SK-N-SH (cell line): ENCODE results near the gene TTYH3.

ENCODE experiments used
- EP300 ChIP-seq, 2 experiments: IDR thresholded peaks; 2 replicates each; pipeline versions ENCODE4 v1.4.0 to v1.6.1; 2012; ENCODE audit warnings: borderline replicate concordance in 1 of 2, low read depth in 1 of 2, low read length in 1 of 2
- EZH2phosphoT487 ChIP-seq: fragments of 200-600 bp; sonication (generic); IDR thresholded peaks from 2 replicates; pipeline ENCODE4 v1.6.1; 2017; ENCODE audit warnings: low read depth, mixed run types, mild to moderate bottlenecking, antibody characterized with exemption, moderate library complexity, borderline replicate concordance
- FOSL2 ChIP-seq: IDR thresholded peaks from 2 replicates; pipeline ENCODE4 v1.4.0; 2012; ENCODE audit warnings: low read depth, mild to moderate bottlenecking, moderate library complexity, borderline replicate concordance
- POLR2AphosphoS5 ChIP-seq: IDR thresholded peaks from 2 replicates; pipeline ENCODE4 v1.6.1; 2012; ENCODE audit warnings: low read depth, low read length
- RFX5 ChIP-seq: IDR thresholded peaks from 2 replicates; pipeline ENCODE4 v1.6.1; 2012; ENCODE audit warnings: mild to moderate bottlenecking, improper control_type of control experiment, low read length
- SIN3A ChIP-seq: IDR thresholded peaks from 2 replicates; pipeline ENCODE4 v1.6.1; 2012; ENCODE audit warnings: low read depth, mild to moderate bottlenecking, low read length, moderate library complexity, borderline replicate concordance
- TAF1 ChIP-seq: IDR thresholded peaks from 2 replicates; pipeline ENCODE4 v1.6.1; 2012; ENCODE audit warnings: low read depth, mild to moderate bottlenecking, low read length, moderate library complexity, borderline replicate concordance
- TF ChIP-seq, protein P1 (sequence below): fragments of 200-600 bp; sonication (generic); IDR thresholded peaks from 2 replicates; pipeline ENCODE4 v1.6.1; 2017; ENCODE audit warnings: antibody characterized with exemption, mild to moderate bottlenecking, moderate library complexity
- TF ChIP-seq, protein P2 (sequence below): IDR thresholded peaks from 2 replicates; pipeline ENCODE4 v1.6.1; 2012; ENCODE audit warnings: mild to moderate bottlenecking, low read depth, low read length, moderate library complexity
- TF ChIP-seq, protein P3 (sequence below): fragments of 150-350 bp; IDR thresholded peaks from 2 replicates; pipeline ENCODE4 v1.6.1; 2017; ENCODE audit warnings: antibody characterized with exemption, low read length, low read depth, borderline replicate concordance

DNA sequence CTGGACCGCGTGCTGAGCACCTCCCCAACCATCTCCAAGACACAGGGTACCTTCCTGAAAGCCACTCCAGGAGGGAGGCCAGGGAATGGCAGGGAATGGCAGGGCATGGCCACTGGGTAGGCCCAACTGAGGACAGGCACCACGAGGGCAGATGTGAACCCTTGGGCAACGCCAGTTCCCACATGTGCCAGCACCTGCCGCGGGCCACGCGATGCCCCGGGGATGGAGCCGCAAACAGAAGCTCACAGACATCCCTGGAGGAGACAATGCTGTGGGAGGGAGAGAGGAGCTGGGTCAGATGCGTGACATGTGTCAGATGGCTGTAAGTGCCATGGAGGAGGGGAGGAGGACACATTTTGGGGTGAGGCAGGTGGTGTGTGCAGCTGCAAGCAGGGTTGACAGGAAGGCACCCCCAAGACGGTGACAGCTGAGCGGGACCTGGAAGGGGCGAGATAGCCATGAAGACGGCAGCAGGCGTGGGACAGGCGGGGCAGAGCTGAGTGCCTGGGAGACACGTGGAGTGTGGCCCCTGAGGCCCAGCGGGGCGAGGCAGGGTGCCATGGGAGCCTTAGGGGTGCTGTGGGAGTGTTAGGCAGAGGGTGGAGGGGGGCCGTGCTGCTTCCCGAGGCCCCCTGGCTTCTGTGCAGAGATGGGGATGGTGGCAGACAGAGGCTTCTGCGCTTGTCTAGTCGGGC lies 45.3 kb upstream of the TTYH3 start:
- TF ChIP-seq EZH2phosphoT487, result no peak
- TF ChIP-seq, protein P1, sequence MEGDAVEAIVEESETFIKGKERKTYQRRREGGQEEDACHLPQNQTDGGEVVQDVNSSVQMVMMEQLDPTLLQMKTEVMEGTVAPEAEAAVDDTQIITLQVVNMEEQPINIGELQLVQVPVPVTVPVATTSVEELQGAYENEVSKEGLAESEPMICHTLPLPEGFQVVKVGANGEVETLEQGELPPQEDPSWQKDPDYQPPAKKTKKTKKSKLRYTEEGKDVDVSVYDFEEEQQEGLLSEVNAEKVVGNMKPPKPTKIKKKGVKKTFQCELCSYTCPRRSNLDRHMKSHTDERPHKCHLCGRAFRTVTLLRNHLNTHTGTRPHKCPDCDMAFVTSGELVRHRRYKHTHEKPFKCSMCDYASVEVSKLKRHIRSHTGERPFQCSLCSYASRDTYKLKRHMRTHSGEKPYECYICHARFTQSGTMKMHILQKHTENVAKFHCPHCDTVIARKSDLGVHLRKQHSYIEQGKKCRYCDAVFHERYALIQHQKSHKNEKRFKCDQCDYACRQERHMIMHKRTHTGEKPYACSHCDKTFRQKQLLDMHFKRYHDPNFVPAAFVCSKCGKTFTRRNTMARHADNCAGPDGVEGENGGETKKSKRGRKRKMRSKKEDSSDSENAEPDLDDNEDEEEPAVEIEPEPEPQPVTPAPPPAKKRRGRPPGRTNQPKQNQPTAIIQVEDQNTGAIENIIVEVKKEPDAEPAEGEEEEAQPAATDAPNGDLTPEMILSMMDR, result no peak
- no peak for TF ChIP-seq POLR2AphosphoS5
- no peak for TF ChIP-seq EP300 (IDR thresholded peaks at IDR 0.05; ENCODE audit: borderline replicate concordance in 1 of 2, low read depth in 1 of 2, low read length in 1 of 2)
- TF ChIP-seq RFX5, result no peak
- TF ChIP-seq TAF1, result no peak
- TF ChIP-seq FOSL2, result no peak
- TF ChIP-seq SIN3A, result no peak
- TF ChIP-seq, protein P2, sequence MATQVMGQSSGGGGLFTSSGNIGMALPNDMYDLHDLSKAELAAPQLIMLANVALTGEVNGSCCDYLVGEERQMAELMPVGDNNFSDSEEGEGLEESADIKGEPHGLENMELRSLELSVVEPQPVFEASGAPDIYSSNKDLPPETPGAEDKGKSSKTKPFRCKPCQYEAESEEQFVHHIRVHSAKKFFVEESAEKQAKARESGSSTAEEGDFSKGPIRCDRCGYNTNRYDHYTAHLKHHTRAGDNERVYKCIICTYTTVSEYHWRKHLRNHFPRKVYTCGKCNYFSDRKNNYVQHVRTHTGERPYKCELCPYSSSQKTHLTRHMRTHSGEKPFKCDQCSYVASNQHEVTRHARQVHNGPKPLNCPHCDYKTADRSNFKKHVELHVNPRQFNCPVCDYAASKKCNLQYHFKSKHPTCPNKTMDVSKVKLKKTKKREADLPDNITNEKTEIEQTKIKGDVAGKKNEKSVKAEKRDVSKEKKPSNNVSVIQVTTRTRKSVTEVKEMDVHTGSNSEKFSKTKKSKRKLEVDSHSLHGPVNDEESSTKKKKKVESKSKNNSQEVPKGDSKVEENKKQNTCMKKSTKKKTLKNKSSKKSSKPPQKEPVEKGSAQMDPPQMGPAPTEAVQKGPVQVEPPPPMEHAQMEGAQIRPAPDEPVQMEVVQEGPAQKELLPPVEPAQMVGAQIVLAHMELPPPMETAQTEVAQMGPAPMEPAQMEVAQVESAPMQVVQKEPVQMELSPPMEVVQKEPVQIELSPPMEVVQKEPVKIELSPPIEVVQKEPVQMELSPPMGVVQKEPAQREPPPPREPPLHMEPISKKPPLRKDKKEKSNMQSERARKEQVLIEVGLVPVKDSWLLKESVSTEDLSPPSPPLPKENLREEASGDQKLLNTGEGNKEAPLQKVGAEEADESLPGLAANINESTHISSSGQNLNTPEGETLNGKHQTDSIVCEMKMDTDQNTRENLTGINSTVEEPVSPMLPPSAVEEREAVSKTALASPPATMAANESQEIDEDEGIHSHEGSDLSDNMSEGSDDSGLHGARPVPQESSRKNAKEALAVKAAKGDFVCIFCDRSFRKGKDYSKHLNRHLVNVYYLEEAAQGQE, result no peak
- TF ChIP-seq, protein P3, sequence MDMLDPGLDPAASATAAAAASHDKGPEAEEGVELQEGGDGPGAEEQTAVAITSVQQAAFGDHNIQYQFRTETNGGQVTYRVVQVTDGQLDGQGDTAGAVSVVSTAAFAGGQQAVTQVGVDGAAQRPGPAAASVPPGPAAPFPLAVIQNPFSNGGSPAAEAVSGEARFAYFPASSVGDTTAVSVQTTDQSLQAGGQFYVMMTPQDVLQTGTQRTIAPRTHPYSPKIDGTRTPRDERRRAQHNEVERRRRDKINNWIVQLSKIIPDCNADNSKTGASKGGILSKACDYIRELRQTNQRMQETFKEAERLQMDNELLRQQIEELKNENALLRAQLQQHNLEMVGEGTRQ, result no peak
